Measurements from ENCODE around the gene HOMER2.
"Not testable (repeated sequence)": the region's sequence is repeated elsewhere in the genome, so short reads cannot be mapped to it uniquely, and the experiment has no call there.

The HOMER2 gene

GRCh38 chr15:82830427-82831173 is 121.9 kb downstream of the HOMER2 start:
- no peak for DNase-seq

- DNase-seq, result no peak
Measured at GRCh38 chr15:82829234-82829633, 123.3 kb downstream of the HOMER2 start.

- no peak for DNase-seq
Measured at GRCh38 chr15:82828075-82828474, 124.4 kb downstream of the HOMER2 start.

- DNase-seq, result no peak
Measured at GRCh38 chr15:82823049-82823448, 129.5 kb downstream of the HOMER2 start.

- DNase-seq, result not testable (repeated sequence)
Measured at GRCh38 chr15:82821851-82822250, 130.7 kb downstream of the HOMER2 start.

GRCh38 chr15:82821396-82821795 is 131.1 kb downstream of the HOMER2 start:
- DNase-seq, result not testable (repeated sequence)

- no peak for DNase-seq
Measured at GRCh38 chr15:82820128-82820527, 132.4 kb downstream of the HOMER2 start.

GRCh38 chr15:82812994-82813393 is 139.5 kb downstream of the HOMER2 start:
- no peak for DNase-seq

GRCh38 chr15:82810890-82811426 is 141.6 kb downstream of the HOMER2 start:
- DNase-seq, result no peak

- peak; percentile 46 to 64 for DNase-seq
Measured at GRCh38 chr15:82810061-82810889, 142.2 kb downstream of the HOMER2 start.

- peak; percentile 95 to 98 for DNase-seq
Measured at GRCh38 chr15:82809308-82810060, 143.0 kb downstream of the HOMER2 start, which contains the start of gene WHAMM. Gene WHAMM (plus strand): TSS chr15:82809628. CDS start chr15:82809727, 99 bp downstream.

GRCh38 chr15:82808634-82809041 is 143.9 kb downstream of the HOMER2 start:
- no peak for DNase-seq

GRCh38 chr15:82807920-82808633 is 144.4 kb downstream of the HOMER2 start:
- DNase-seq, result no peak

- no peak for DNase-seq
Measured at GRCh38 chr15:82805994-82806406, 146.5 kb downstream of the HOMER2 start, which contains the start of gene FSD2. Gene FSD2 (minus strand): TSS chr15:82806069. CDS start chr15:82787390, 18,679 bp downstream.

GRCh38 chr15:82804575-82804949 is 148.0 kb downstream of the HOMER2 start:
- DNase-seq, result no peak

GRCh38 chr15:82803793-82804574 is 148.5 kb downstream of the HOMER2 start:
- DNase-seq, result no peak

- no peak for DNase-seq
Measured at GRCh38 chr15:82802497-82802896, 150.0 kb downstream of the HOMER2 start.

GRCh38 chr15:82799183-82799841 is 153.2 kb downstream of the HOMER2 start:
- DNase-seq, result no peak

Data from NCI-H2081 (cell line).